ENCODE results near the gene RPL27.
A peak's percentile ranks its signal among the peaks of the same experiment; 100 is the strongest.
"Not testable (repeated sequence)": the region's sequence is repeated elsewhere in the genome, so short reads cannot be mapped to it uniquely, and the experiment has no call there.

RPL27 gene

GRCh38 chr17:42985225-42985624 is 13.0 kb upstream of the RPL27 start:
- no peak for TF ChIP-seq CTCF (IDR thresholded peaks at IDR 0.05; ENCODE audit: extremely low read depth, missing control alignments)
- peak; percentile 72 for DNase-seq (ENCODE audit: low spot score)

GRCh38 chr17:42989141-42989540 is 9.1 kb upstream of the RPL27 start:
- no peak for DNase-seq (ENCODE audit: low spot score)
- no peak for TF ChIP-seq CTCF (IDR thresholded peaks at IDR 0.05; ENCODE audit: extremely low read depth, missing control alignments)

DNA sequence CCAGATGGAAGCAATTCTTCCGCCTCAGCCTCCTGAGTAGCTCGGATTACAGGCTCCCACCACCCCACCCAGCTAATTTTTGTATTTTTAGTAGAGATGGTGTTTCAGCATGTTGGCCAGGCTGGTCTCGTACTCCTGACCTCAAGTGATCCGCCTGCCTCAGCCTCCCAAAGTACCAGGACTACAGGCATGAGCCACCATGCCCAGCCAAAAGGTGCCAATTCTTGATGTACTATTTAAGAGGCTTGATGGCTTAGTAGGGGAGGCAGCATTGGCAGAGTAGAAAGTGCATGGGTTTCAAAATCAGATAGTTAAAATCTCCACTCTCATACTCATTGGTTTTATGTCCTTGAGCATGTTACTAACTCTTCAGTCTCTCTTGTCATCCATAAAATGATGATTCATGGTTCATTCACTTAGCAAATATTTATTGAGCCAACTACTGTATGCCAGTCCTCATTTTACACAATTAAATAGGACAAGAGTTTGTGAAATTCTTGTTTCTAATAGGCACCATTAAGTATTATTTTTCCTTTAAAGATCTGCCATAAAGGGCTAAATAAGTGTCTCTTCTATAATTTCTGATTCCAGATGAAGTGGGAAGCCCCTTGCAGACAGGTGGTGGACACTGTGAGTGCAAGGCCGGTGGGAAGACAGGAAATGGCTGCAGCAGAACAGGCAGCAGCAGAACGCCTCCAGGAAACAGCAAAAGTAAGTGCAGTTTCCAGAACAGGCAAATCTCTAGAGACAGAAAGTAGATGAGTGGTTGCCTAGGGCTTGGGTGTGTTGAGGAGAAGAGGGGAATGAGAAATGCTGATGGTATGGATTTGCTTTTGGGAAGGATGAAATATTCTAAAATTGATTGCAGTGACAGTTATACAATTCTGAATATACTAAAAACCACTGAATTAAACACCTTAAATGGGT is 8.2 kb upstream of the RPL27 start:
- no peak for DNase-seq (ENCODE audit: low spot score)
- no peak for TF ChIP-seq CTCF (IDR thresholded peaks at IDR 0.05; ENCODE audit: extremely low read depth, missing control alignments)

DNA sequence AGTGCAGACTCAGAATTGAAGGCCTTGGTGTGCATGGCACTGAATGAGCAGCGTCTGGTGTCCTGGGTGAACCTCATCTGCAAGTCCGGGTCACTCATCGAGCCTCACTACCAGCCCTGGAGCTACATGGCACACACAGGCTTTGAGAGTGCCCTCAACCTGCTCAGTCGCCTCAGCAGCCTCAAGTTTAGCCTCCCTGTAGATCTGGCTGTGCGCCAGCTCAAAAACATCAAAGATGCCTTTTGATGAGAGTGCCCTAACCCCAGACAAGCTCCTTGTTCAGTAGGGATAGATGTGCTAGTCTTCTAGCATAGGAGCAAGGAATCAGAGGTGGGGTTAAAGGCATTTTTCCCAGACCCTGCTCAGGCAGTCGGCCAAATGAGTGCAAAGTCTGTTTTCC is 6.7 kb upstream of the RPL27 start:
- no peak for TF ChIP-seq CTCF (IDR thresholded peaks at IDR 0.05; ENCODE audit: extremely low read depth, missing control alignments)
- DNase-seq (ENCODE audit: low spot score): no peak

DNA sequence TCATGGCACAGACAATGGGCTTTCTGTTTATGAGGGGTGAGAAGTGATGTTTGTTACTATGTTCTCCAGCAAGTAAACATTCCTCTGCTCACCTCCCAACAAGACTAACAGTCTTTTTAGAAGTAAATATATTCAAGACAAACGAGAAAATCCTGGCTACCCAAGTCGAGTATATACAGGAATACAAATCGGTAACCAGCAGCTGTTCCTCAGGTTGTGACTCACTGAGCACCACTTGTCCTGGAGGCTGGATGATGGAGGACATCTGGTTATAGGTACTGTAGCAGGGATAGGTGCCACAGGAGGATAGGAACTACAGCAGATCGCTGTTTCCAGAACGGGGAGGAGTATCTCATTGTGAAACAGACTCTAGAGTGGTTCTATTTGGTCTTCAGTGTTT is 5.3 kb upstream of the RPL27 start:
- no peak for DNase-seq (ENCODE audit: low spot score)
- no peak for TF ChIP-seq CTCF (IDR thresholded peaks at IDR 0.05; ENCODE audit: extremely low read depth, missing control alignments)

- DNase-seq (ENCODE audit: low spot score): not testable (repeated sequence)
Measured at GRCh38 chr17:42993913-42994312, 4.3 kb upstream of the RPL27 start.

- DNase-seq (ENCODE audit: low spot score): no peak
- no peak for TF ChIP-seq CTCF (IDR thresholded peaks at IDR 0.05; ENCODE audit: extremely low read depth, missing control alignments)
Measured at GRCh38 chr17:42997390-42997983, 732 bp upstream of the RPL27 start.

Data from GM20000 (cell line).